ENCODE measurements around the gene SVIL.

DNA sequence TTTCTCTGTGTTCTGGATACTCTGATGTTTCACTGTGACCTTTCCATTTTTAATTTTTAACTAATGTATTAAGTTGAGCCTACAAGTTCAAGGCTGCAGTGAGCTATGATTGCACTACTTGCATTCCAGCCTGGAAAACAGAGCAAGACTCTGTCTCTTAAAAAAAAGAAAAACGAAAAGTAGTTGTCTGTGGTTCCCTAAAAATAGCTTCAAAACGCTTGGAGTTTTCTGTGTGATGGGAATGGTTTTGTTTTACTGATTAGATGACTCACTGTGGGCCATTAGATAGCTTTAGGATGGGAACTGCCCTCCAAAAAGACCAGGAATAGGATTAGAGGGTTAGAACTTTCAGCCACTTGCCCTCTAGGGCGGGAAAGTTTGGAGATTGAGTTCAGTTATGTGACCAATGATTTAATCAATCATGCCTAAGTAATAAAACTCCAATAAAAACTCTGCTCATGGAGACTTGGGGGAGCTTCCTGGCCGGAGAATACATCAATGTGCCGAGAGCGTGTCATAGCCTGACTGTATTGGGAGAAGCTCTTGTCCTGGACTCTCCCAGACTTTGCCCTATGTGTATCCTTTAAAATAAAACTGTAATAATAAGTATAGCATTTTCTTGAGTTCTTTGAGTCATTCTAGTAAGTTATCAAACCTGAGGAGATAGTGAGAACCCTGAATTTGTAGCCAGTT lies 198.8 kb downstream of the SVIL start:
- TF ChIP-seq EZH2 (IDR thresholded peaks at IDR 0.05; ENCODE audit: insufficient read depth, poor library complexity, severe bottlenecking) (no peak), EZH2phosphoT487 (IDR thresholded peaks at IDR 0.05; ENCODE audit: insufficient read depth, low read depth) (no peak)

All from GM23248 (cell line).